ENCODE data around the gene CHI3L2. TPM values are rescaled to one million over a fixed set of nuclear protein-coding genes. Genes with fewer than 3 reads are reported as not detected.

CHI3L2 gene
- total and polyA plus RNA-seq, 2 of the 4 experiments (the other 2 are of a cell fraction), result 0.18 to 0.19 TPM

GRCh38 chr1:111222308-111223125, 5.0 kb upstream of the CHI3L2 start:
- ChIA-PET POLR2A (ENCODE audit: unreplicated experiment) (no interaction called here), CTCF (interaction anchor here (0.9 to 2.0 kb wide), 6 partner anchors 112 to 217 kb away, joined by 3 to 7 read pairs (median 4); no protein-coding TSS in a partner anchor)
- H3K27ac ChIP-seq (ENCODE audit: insufficient read depth, low read length), result no peak overlapping the region
- dilution Hi-C loops (cut with HindIII; ENCODE audit: low sequenced_read_pairs, unreplicated experiment) (no loop called here), intact Hi-C loops (cut with micrococcal nuclease) (loop anchor here (1.0 to 10.0 kb wide), 5 partner anchors 84 to 545 kb away; no protein-coding TSS in a partner anchor), in situ Hi-C loops (cut with MboI; ENCODE audit: low sequenced_read_pairs) (loop anchor here (5.0 to 10.0 kb wide), 4 partner anchors 112 to 542 kb away; no protein-coding TSS in a partner anchor)
- no peak overlapping the region for H3K4me3 ChIP-seq (ENCODE audit: insufficient read depth, low read depth, low read length)
- no peaks in the 10 kb centered on the region for H3K36me3 ChIP-seq (ENCODE audit: control insufficient read depth, insufficient read depth, low read length)
- WGBS, 2 experiments (ENCODE audit: extremely low coverage in 2 of 2, insufficient read length in 1 of 2), result 61% methylated on average over 3 of the region's 10 CpGs; no CpG with 5 or more reads in 1 of the 2 experiments
- no peak overlapping the region for H4K8ac ChIP-seq (ENCODE audit: low read depth in 2 of 2, low read length in 2 of 2)
- no peak overlapping the region for H2AK5ac ChIP-seq (ENCODE audit: low read depth, low read length)
- H3K9ac ChIP-seq (ENCODE audit: low read depth, low read length), result no peak overlapping the region
- H3K23ac ChIP-seq (ENCODE audit: low read depth, low read length), result no peak overlapping the region
- H3K18ac ChIP-seq (ENCODE audit: low read depth, low read length), result no peak overlapping the region
- H2AK9ac ChIP-seq (replicated peaks; ENCODE audit: low read depth, low read length, poor library complexity), result peak overlapping the region; percentile 77
- H3K56ac ChIP-seq (ENCODE audit: extremely low read depth, insufficient read depth, low read length), result no peak overlapping the region
- peaks cover 8% of the 10 kb centered on the region for H3K4me1 ChIP-seq (ENCODE audit: control insufficient read depth, insufficient read depth, low read length)
- H2BK15ac ChIP-seq (ENCODE audit: low read depth, low read length), result no peak overlapping the region
- H4K20me1 ChIP-seq (ENCODE audit: insufficient read depth, low read length), result no peaks in the 10 kb centered on the region
- H3K4me2 ChIP-seq (ENCODE audit: low read depth, low read length), result no peak overlapping the region
- no peak overlapping the region for H2BK5ac ChIP-seq (ENCODE audit: low read depth, low read length, poor library complexity, severe bottlenecking)
- peak overlapping the region; percentile 83 for H2AFZ ChIP-seq (replicated peaks; ENCODE audit: low read length, poor library complexity)
- BruUV-seq (replicated peaks), result no TSS peak
- H3K9me3 ChIP-seq (ENCODE audit: control insufficient read depth, insufficient read depth, low read length), result no peaks in the 10 kb centered on the region
- H2BK20ac ChIP-seq (ENCODE audit: low read depth, low read length), result no peak overlapping the region
- no peaks in the 10 kb centered on the region for H3K79me1 ChIP-seq (ENCODE audit: low read depth in 1 of 2, low read length in 2 of 2)
- ATAC-seq (ENCODE audit: low read depth) (peak; percentile 90), DNase-seq (peak; percentile 50)
- no peak overlapping the region for H2BK120ac ChIP-seq (ENCODE audit: low read depth, low read length)
- H4K91ac ChIP-seq (ENCODE audit: insufficient read depth, low read depth, low read length), result no peak overlapping the region
- H3K27me3 ChIP-seq (ENCODE audit: control insufficient read depth, insufficient read depth, low read length), result no peaks in the 10 kb centered on the region
- no peak overlapping the region for H4K5ac ChIP-seq (ENCODE audit: low read depth, low read length)
- no peak overlapping the region for H3K4ac ChIP-seq (ENCODE audit: low read depth, low read length)
- TF ChIP-seq SMC3 (IDR thresholded peaks at IDR 0.05; ENCODE audit: low read depth, low read length), result peak; percentile 89
- TF ChIP-seq CHD1 (IDR thresholded peaks at IDR 0.05; ENCODE audit: low read depth, low read length), result no peak
- no peak for TF ChIP-seq RCOR1 (IDR thresholded peaks at IDR 0.05; ENCODE audit: insufficient replicate concordance, low read length)
- TF ChIP-seq RAD21 (IDR thresholded peaks at IDR 0.05; ENCODE audit: low read length), result peak; percentile 92
- peak; percentile 89 for TF ChIP-seq CTCF (conservative IDR thresholded peaks at IDR 0.05; ENCODE audit: low read depth, low read length)
- no peak for TF ChIP-seq CEBPB (IDR thresholded peaks at IDR 0.05; ENCODE audit: low read depth, low read length)
- no peak for TF ChIP-seq RFX5 (IDR thresholded peaks at IDR 0.05; ENCODE audit: low read depth, low read length)
- no peak for TF ChIP-seq MAZ (IDR thresholded peaks at IDR 0.05; ENCODE audit: borderline replicate concordance, low read depth, low read length)
- no peaks in the 10 kb centered on the region for H3K9me1 ChIP-seq (ENCODE audit: insufficient read depth, low read length)
- peak overlapping the region; percentile 40; the same call in 1 of the 2 replicates for H3K14ac ChIP-seq (replicated peaks; ENCODE audit: low read depth, low read length)
